Measurements from ENCODE around the gene PKIB. TPM values are rescaled to one million over a fixed set of nuclear protein-coding genes. Genes with fewer than 3 reads are reported as not detected.

The PKIB gene
- total RNA-seq, 1 donor from 2014 or later = 44.8 TPM

DNA sequence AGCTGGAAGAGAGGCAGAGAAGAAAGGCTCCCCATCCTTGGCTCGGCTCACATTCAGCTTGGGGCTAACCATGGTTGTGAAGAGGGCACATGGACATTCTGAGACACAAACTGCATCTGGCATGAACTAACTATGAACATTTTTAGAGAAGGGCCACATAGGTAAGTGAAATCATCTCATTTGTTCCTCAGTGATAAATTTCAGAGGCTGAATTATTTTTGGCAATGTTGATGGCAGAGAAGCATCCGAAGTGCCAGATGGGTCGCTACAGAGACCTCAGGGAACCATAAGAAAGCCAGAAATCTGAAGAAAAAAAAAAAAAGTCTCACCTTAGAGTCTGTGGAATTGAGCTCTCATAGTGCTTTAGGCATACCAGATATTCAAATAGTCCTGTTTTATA is 120.1 kb downstream of the PKIB start:
- peaks cover 8% of the 10 kb centered on the region for H3K4me1 Mint-ChIP-seq (ENCODE audit: low read depth)
- no peaks in the 10 kb centered on the region for H3K36me3 Mint-ChIP-seq (ENCODE audit: insufficient read depth)
- H3K27ac Mint-ChIP-seq = peak overlapping the region; percentile 43
- H3K27me3 Mint-ChIP-seq = peaks cover 5% of the 10 kb centered on the region
- H3K4me3 Mint-ChIP-seq (ENCODE audit: low read depth) = no peak overlapping the region
- no peaks in the 10 kb centered on the region for H3K9me3 Mint-ChIP-seq (ENCODE audit: low read depth)
- TF ChIP-seq, protein P1, sequence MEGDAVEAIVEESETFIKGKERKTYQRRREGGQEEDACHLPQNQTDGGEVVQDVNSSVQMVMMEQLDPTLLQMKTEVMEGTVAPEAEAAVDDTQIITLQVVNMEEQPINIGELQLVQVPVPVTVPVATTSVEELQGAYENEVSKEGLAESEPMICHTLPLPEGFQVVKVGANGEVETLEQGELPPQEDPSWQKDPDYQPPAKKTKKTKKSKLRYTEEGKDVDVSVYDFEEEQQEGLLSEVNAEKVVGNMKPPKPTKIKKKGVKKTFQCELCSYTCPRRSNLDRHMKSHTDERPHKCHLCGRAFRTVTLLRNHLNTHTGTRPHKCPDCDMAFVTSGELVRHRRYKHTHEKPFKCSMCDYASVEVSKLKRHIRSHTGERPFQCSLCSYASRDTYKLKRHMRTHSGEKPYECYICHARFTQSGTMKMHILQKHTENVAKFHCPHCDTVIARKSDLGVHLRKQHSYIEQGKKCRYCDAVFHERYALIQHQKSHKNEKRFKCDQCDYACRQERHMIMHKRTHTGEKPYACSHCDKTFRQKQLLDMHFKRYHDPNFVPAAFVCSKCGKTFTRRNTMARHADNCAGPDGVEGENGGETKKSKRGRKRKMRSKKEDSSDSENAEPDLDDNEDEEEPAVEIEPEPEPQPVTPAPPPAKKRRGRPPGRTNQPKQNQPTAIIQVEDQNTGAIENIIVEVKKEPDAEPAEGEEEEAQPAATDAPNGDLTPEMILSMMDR (IDR thresholded peaks at IDR 0.05; ENCODE audit: unreplicated experiment) = no peak
- DNase-seq (ENCODE audit: low spot score, unreplicated experiment) = no peak

DNA sequence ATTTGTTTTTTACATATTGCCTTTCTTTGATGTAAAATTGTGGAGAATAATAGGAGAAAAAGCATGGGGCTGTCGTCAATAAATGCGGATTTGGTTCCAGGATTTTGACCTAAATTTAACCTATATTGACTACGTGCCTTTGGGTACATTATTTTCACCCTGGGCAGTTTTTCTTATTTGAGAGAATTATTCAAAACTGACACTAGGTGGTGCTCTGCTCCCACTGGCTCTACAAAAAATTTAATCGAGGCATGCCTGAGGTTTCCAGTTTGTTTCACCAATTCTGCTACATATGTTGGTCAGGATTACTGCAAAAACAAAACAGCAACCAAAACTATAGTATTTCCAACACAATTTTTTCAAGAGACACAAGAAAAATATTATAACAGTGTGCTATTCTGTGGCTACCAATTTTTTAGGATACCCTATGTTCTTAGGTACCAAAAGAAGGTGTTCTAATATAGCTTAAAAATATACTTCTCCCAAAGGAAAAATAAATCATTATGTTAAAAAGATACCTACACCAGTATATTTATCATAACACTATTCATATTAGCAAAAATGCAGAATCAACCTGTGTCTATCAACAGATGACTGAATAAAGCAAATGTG is 120.7 kb downstream of the PKIB start:
- H3K27ac Mint-ChIP-seq = no peak overlapping the region
- peaks cover 5% of the 10 kb centered on the region for H3K27me3 Mint-ChIP-seq
- no peak overlapping the region for H3K4me3 Mint-ChIP-seq (ENCODE audit: low read depth)
- H3K4me1 Mint-ChIP-seq (ENCODE audit: low read depth) = peaks cover 11% of the 10 kb centered on the region
- H3K9me3 Mint-ChIP-seq (ENCODE audit: low read depth) = no peaks in the 10 kb centered on the region
- no peak for DNase-seq (ENCODE audit: low spot score, unreplicated experiment)
- H3K36me3 Mint-ChIP-seq (ENCODE audit: insufficient read depth) = no peaks in the 10 kb centered on the region
- TF ChIP-seq, protein P1 (IDR thresholded peaks at IDR 0.05; ENCODE audit: unreplicated experiment) = peak; percentile 88

DNA sequence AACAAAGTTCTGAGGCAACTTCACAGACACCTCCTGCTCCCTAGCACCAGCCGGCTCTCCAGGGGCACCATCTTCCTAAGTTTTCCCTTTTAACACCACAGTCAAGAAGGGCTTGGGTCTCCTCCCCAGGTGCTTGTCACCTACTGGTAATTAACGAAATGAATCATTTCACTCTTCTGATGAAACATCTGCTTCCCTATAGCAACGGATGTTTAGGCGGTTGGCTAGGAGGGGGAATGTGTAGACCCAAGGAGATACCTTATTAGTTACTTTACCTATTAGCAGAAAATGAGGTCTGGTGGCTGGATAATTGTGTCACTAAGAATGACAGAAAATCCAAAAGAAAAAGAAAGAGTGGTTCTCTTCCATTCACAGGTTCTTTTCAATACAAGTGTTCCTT is 123.1 kb downstream of the PKIB start:
- Mint-ChIP-seq H3K4me3 (ENCODE audit: low read depth) (no peak overlapping the region), H3K27ac (peak overlapping the region; percentile 62), H3K4me1 (ENCODE audit: low read depth) (peaks cover 14% of the 10 kb centered on the region), H3K9me3 (ENCODE audit: low read depth) (no peaks in the 10 kb centered on the region), H3K27me3 (peaks cover 5% of the 10 kb centered on the region), H3K36me3 (ENCODE audit: insufficient read depth) (no peaks in the 10 kb centered on the region)
- no peak for DNase-seq (ENCODE audit: low spot score, unreplicated experiment)
- TF ChIP-seq, protein P1 (IDR thresholded peaks at IDR 0.05; ENCODE audit: unreplicated experiment) = no peak

DNA sequence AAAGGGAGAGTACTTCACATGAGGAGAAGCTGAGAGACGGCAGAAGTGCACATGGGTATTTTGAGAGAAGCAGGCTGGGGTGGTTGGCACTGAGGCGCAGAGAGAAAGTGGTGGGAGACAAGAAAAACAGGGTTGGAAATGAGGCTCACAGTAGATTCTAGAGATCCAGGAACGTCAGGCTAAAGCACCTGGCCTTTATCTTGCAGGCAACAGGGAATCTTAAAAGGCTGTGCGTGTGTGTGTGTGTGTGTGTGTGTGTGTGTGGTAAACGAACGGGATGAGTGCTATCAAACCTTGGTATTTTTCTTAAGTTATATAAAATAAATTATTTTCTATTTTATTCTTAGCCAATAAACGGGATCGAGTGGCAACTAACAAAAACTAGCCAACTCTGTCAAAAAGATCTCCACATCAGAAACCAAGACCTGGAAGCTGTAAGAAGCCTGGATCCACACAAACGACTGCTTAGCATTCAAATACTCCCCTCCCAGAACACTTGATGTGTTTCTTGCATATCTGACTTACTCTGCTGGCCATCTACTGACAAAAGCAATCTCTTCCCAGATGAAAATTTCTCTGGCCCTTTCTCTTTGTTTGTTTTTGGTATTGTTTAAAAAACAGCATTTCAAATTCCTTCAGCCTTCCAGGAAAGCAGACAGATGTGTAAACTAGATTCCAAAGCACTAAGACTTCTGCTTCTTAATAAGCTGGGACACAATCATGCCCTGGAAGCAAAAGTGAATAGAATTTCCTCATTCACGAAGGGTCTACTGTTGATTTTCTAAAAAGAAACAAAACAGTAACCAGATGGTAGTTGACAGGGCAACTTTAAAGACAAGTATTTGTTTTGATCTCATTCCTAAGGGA is 124.6 kb downstream of the PKIB start:
- H3K27me3 Mint-ChIP-seq = peaks cover 5% of the 10 kb centered on the region
- H3K4me3 Mint-ChIP-seq (ENCODE audit: low read depth) = no peak overlapping the region
- no peaks in the 10 kb centered on the region for H3K36me3 Mint-ChIP-seq (ENCODE audit: insufficient read depth)
- no peaks in the 10 kb centered on the region for H3K9me3 Mint-ChIP-seq (ENCODE audit: low read depth)
- H3K27ac Mint-ChIP-seq = no peak overlapping the region
- TF ChIP-seq, protein P1 (IDR thresholded peaks at IDR 0.05; ENCODE audit: unreplicated experiment) = no peak
- DNase-seq (ENCODE audit: low spot score, unreplicated experiment) = no peak
- H3K4me1 Mint-ChIP-seq (ENCODE audit: low read depth) = peaks cover 14% of the 10 kb centered on the region

DNA sequence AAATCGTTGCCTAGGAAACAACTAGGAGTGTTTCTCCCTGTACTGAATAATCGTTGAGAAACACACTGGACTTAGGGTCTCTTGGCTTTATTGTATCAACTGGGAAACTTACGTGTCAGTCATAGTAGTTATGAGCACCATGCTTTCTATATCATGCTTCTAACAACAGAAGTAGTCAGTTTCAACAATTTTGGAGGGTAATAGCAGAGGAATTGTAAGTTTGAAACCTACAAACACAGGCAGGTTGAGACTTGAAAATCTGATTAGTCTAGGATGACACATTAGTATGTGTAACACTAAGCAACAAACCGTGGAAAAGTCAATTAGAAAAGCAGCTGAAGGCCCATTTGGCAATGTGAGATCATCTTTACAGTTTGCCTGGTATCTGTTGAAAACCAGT is 125.4 kb downstream of the PKIB start:
- H3K9me3 Mint-ChIP-seq (ENCODE audit: low read depth) = no peaks in the 10 kb centered on the region
- no peak for DNase-seq (ENCODE audit: low spot score, unreplicated experiment)
- no peaks in the 10 kb centered on the region for H3K36me3 Mint-ChIP-seq (ENCODE audit: insufficient read depth)
- H3K27me3 Mint-ChIP-seq = peaks cover 5% of the 10 kb centered on the region
- no peak overlapping the region for H3K27ac Mint-ChIP-seq
- TF ChIP-seq, protein P1 (IDR thresholded peaks at IDR 0.05; ENCODE audit: unreplicated experiment) = no peak
- peaks cover 14% of the 10 kb centered on the region for H3K4me1 Mint-ChIP-seq (ENCODE audit: low read depth)
- H3K4me3 Mint-ChIP-seq (ENCODE audit: low read depth) = no peak overlapping the region
